ENCODE data around the gene ZNF302.

DNA sequence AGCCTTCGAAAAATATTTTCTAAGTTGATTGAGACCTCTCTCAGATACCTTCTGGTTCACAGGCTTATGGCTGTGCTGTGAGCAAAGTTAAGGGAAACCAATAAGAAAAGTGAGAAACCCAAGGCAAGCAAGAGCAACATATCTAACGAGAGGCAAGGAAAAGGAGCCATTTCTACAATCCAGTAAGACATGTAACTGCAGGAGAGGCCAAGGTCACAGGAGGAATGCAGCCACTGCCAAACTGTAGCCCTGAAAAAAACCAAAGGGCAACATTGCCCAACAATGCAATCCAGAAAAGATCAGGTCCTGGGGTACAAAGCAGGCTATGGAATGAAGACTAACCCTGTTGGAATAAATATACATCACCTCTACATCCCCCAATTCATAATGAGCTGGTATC is 21.8 kb upstream of the ZNF302 start:
- TF ChIP-seq, protein P1, sequence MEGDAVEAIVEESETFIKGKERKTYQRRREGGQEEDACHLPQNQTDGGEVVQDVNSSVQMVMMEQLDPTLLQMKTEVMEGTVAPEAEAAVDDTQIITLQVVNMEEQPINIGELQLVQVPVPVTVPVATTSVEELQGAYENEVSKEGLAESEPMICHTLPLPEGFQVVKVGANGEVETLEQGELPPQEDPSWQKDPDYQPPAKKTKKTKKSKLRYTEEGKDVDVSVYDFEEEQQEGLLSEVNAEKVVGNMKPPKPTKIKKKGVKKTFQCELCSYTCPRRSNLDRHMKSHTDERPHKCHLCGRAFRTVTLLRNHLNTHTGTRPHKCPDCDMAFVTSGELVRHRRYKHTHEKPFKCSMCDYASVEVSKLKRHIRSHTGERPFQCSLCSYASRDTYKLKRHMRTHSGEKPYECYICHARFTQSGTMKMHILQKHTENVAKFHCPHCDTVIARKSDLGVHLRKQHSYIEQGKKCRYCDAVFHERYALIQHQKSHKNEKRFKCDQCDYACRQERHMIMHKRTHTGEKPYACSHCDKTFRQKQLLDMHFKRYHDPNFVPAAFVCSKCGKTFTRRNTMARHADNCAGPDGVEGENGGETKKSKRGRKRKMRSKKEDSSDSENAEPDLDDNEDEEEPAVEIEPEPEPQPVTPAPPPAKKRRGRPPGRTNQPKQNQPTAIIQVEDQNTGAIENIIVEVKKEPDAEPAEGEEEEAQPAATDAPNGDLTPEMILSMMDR (IDR thresholded peaks at IDR 0.05; ENCODE audit: low read length) = no peak
- TF ChIP-seq EZH2 (IDR thresholded peaks at IDR 0.05; ENCODE audit: borderline replicate concordance, low read length) = no peak
